Renal pelvis (tissue), 4 donors: Measurements from ENCODE around the gene PTTG1. TPM values are rescaled to one million over a fixed set of nuclear protein-coding genes. Genes with fewer than 3 reads are reported as not detected.

Experiments
- DNase-seq: peaks from one replicate; pipeline ENCODE4 v3.0.0-alpha.2; 2013
- polyA plus RNA-seq, 3 donors: library from polyadenylated mRNA; unstranded; fragments of 120-200 nt; gene quantifications; one replicate each; pipeline ENCODE4 v1.2.1, GENCODE V29; 2013; ENCODE audit not compliant: insufficient read length in 3 of 3

PTTG1 gene
- polyA plus RNA-seq, 3 donors = 67.9 to 80.3 (median 76.3) TPM

DNA sequence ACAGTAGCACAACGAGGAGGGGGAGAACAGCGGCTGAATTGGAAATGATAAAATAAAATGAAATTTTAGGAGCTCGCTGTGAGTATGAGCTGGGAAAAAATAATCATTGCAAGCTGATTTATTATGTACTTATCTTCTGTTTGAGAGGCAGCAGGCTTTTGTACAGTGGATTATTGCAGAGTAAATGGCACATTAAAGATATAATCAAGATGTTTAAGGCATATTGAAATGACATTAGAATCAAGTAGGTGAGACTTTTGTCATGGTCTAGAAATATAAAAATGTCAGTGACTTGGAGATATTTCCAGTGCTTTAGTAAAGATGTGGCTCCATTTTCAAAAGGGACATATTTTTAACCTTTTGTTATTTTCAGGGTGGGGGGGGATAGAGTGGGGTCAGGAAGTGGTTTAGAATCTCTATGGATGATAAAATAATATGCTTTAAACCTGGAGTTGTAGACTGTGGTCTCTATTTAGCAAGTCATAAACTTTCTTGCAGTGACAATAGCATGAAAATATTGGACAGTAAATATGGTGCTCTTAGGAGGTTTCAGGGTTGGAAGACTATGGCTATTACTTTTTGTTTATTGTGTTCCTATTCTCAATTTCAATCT lies 46.8 kb downstream of the PTTG1 start:
- no peak for DNase-seq

DNA sequence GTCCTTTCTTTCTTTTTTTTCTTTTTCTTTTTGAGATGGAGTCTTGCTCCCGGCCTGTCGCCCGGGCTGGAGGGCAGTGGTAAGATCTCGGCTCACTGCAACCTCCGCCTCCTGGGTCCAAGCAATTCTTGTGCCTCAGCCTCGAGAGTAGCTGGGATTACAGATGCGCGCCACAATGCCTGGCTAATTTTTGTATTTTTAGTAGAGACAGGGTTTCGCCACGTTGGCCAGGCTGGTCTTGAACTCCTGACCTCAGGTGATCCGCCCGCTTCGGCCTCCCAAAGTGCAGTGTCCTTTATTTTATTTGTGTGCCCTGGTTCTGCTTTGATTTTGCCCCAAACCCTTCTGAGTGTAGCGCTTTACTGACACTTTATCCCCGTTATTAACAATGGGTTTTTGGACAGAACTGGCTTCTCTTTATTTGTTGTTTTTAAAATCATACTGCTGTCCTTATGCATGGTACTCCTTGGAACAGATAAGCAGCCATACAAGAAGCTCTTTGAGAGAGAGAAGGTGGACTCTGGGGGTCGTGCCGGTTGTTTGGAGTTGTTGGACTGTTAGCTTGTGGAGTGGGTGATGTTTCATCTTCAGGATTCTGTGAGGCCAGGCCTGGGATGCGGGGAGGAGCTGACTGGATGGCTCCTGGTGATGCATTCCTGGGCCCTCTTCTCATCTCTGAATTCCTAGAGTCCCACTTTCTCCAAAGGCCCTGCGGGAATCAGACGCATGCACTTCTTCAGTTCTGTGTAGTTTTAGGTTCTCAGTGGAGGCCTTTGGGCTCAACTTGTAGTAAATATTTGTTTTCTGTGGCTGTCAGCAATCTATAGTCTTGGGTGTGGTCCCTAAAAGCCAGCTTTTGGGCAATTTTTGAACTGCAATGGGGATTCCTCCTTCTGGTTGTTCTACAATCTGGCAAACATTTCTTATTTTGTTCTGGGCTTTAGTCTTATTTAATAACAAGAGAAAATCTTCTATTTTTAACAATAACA lies 47.8 kb downstream of the PTTG1 start:
- no peak for DNase-seq

DNA sequence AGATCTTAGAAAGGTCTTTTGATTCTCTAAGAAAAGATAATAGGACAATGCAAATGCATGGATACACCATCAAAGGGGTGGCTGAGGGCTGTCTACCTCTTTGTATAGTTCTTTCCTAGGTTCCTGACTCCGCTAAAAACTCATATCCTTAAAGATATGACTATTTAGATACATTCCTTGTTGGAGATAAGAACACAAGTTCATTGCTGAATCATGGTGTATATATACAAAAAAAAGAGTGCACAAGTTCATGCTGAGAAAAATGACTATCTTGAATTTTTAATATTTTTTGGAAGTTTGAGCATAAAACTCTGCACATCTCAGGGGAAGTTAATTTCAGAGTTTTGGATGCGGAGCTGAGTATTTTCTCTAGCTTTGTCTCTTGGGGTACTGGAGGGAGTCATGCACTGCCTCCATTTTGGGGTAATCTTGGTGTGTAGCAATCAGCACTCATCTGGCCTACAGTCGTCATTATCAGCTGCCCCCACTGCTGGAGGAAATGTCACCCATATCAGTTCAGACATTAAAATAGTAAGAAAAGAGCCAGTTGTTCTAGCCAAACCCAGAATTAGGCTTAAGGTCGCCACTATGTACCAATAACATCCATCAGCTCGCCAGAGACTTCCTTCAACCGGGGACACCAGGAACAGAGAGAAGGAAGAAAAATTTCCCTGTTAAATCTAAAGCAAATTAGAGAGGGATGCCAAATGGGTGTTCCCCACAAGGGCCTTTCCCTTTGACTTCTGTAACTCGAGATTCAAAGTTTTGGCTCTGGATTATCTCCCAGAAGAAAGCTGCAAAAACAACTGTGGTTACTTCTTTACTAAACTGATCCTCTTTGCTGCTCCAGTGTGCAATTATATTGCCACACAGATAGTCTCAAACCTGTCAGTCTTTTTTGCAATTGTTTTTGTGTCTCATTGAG lies 49.0 kb downstream of the PTTG1 start:
- no peak for DNase-seq

DNA sequence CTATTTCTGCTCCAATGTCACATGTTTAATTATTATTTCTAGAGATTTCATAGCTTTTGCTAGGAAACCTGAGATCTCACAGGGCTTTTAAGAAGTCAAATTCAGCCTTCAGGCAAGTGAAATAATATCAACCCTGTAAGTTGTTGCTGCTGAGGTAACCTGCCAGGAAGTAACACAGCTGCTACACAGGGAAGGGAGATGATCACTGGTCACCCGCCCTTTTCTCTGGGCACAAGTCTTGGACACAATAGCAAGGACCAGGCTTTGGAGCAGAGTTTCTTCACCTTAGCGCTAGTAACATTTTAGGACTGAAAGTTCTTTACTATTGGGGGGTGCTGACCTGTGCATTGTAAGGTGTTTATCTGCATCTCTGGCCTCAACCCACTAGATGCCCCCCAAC lies 50.1 kb downstream of the PTTG1 start:
- DNase-seq = no peak

DNA sequence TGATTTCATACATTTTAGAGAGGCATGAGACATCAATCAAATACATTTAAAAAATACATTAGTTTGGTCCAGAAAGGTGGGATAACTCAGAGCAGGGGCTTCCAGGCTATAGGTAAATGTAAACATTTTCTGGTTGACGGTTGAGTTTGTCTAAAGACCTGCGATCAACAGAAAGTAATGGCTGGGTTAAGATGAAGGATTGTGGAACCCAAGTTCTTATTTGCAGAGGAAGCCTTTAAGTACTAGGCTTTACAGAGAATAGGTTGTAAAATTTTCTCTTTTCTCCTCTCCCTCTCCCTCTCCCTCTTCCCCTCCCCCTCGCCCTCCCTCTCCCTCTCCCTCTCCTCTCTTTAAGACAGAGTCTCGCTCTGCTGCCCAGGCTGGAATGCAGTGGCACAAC lies 50.8 kb downstream of the PTTG1 start:
- DNase-seq = no peak

DNA sequence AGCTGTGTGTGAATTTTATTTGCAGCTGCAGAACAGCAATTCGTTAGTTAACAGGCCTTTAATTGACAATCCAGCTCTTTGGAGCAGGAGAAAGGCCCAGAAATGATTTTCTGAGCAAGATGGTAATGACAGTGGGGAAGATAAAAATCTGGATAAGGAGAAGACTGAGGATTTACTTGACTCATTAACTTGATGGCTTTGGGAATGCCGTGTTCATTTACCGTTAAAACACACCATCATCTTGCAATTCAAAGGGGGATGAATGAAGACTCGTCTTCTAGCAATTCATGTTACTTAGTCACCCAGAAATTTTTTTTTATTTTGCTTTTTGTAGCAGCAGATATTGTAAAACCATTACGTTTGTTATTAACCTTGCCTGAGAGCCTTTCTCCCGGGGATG lies 52.0 kb downstream of the PTTG1 start:
- no peak for DNase-seq

DNA sequence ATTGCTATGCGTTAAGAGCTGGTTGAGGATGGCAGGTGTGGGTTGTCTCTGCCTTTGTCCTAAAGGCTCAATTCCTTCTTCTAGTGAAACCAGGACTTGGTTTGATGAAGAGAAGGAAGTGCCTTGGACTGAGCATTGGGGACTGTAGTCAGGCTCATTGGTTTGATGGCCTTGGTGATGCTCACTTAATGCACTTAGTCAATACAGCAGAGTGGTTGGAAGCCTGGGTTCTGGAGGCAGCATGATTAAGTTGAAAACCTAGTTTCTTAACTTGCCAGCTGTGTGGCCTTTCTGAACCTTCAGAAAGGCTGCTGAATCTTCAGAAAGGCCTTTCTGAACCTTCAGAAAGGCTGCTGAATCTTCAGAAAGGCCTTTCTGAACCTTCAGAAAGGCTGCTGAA lies 52.4 kb downstream of the PTTG1 start:
- DNase-seq = no peak

DNA sequence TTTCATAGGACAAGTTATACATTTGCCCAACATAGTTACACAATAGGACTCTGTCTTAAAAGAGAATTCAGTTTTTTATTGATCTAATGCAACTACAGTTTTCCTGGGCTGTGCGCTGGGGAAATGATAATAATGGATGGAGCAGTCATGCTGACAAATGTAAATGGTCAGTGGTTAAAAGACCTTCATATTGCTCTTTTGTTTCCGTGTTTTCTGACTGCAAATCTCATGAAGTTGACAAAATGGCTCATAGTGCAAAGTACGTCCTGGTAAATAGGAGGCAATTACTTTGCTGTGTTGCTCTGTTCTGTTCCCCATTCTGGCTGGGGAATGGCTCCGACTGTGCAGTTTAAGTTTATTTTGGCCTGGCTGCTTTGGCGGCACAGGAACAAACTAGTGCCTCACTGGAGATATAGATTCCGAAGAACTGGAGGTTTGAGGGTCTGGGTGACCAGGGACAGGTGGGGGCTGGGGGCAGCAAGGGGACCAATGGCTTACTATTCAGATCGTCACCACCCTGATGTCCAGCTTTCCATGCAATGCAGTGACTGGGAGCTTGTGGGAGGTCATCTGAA lies 54.3 kb downstream of the PTTG1 start:
- DNase-seq = no peak

DNA sequence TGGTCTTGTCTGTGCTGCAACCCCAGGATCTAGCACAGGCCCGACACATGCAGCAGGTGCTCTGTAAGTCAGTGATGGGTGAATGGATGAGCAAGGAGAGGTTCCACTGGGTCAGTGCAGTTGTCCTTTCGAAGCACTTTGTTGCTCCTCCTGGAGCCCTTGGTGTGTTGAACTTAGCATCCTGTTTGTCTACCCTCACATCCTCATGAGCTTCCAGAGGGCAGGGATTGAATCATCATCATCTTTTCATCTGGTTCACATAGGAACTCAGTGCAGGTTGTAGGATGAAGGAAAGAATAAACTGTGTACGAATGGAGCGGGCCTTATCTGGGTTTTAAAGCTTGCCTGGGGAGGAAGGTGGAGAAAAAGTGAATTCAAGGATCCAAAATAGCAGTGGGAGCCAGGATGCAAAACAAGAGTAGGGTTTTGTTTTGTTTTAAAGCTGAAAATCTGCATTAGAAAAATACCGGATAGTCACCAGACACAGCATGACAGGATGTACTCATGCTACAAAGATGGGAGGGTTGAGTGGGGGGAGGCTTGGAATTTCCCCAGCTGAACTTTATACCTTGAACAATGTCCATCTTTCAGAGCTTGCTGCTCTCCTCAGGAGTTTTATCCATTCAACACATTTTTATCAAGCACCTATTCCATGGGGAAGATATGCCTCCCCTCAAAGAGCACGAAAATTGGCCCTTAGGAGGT lies 55.8 kb downstream of the PTTG1 start:
- DNase-seq = no peak

DNA sequence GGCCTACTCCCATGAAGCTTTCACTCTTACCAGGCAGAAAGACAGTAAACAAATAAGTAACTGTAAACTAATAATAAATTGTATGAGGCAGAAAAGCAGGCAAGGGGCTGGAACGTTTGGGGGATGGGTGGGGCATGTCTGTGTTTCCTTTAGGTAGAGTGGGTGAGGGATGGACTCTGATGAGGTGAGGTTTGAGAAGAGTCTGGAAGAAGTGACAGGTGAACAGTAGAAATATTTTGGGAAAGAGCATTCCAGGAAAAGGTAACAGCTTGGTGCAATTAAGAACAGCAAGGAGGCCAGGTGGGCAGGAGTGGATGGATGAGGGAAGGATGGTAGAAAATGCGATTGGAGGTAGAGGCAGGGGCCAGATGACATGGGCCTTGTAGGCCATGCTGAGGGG lies 56.5 kb downstream of the PTTG1 start:
- no peak for DNase-seq

Other genes starting within 250 kb of the PTTG1 start
- under 1 TPM in 2 of 3 donors, not detected in 1; 0.19 to 0.40 TPM for gene FABP6, start 192.3 kb upstream of the PTTG1 start, polyA plus RNA-seq
- 1 to 10 TPM; 8.0 to 9.1 (median 8.5) TPM for gene CCNJL, start 109.3 kb upstream of the PTTG1 start, polyA plus RNA-seq
- gene C1QTNF2, start 51.2 kb upstream of the PTTG1 start, polyA plus RNA-seq = 1 to 10 TPM; 1.1 to 1.7 (median 1.3) TPM
- 10 to 100 TPM; 13.1 to 16.7 (median 16.7) TPM for gene FAM200C, start 21.8 kb upstream of the PTTG1 start, polyA plus RNA-seq
- gene SLU7, start 2.8 kb upstream of the PTTG1 start, polyA plus RNA-seq = 10 to 100 TPM; 57.4 to 76.1 (median 69.8) TPM